KOPT-K1 (cell line): ENCODE results near the gene TCEAL2.

ENCODE experiments used
- H3K27ac ChIP-seq: fragments of 200-600 bp; sonication (generic); 2 replicates; pipeline ENCODE4 v1.5.1; 2016; ENCODE audit warnings: antibody characterized with exemption, mild to moderate bottlenecking, low read depth, low read length; ENCODE audit not compliant: poor library complexity, severe bottlenecking
- H3K36me3 ChIP-seq: fragments of 200-600 bp; sonication (generic); 2 replicates; pipeline ENCODE4 v1.5.1; 2017; ENCODE audit warnings: antibody characterized with exemption, mild to moderate bottlenecking, low read length, moderate library complexity; ENCODE audit not compliant: insufficient read depth
- H3K9me3 ChIP-seq: fragments of 200-600 bp; sonication (generic); 2 replicates; pipeline ENCODE4 v1.5.1; 2017; ENCODE audit warnings: antibody characterized with exemption, low read length, mild to moderate bottlenecking; ENCODE audit not compliant: insufficient read depth, poor library complexity, severe bottlenecking

TCEAL2 gene

GRCh38 chrX:102155806-102156179 is 30.3 kb downstream of the TCEAL2 start, which contains the start of gene BEX5:
Gene BEX5, minus strand, starts transcription at chrX:102155977. Its CDS starts 1,712 bp downstream, at chrX:102154265.
- no peaks in the 10 kb centered on the region for H3K36me3 ChIP-seq
- no peak within 1 kb of the TSS for H3K27ac ChIP-seq
- no peaks in the 10 kb centered on the region for H3K9me3 ChIP-seq
